Stimulated activated CD4-positive, alpha-beta T cell treated with anti-CD3 and anti-CD28 coated beads, Interleukin-4, amount 100 ng/mL, for 1 hour (primary cell): Measurements from ENCODE around the gene RSPO4.

Source experiments
- DNase-seq: peaks from one replicate; pipeline ENCODE4 v3.0.0-alpha.2; 2020

RSPO4 gene

DNA sequence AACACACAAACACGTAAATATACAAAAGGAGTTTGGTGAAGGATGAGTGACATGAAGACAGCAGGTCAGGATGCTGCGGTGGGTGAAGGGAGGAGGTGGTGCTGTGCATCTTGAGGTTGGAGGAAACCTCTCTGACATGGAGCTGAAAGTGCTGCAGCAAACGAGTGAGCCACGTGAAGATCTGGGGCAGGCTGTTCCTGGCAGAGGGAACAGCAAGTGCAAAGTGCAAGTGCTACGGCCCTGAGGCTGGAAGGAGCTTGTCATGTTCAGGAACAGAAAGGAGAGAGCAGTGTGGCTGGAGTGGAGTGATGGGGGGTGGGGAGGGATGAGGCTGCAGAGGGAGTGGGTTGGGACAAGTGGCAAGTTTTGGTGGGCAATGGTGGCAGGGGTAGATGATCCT is 61.2 kb downstream of the RSPO4 start:
- DNase-seq, result no peak

DNA sequence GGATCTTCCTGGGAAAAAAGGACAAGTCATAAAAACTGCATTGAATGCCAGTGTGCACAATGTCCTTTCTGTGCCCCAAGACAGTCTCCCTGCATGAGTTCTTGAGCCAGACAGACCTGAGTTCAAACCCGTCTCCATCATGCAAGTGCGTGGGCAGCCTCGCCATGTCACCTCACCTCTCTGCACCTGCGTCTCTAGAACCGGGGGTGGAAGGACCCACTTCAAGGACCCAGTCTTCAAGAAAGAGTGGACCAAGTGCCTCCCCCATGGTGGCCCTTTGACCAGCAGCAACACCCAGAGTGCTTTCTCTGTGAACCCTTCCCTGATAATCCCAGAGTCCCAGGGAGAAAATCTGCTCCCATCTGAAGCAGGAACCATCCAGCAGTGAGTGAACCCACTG is 62.5 kb downstream of the RSPO4 start:
- DNase-seq, result no peak

DNA sequence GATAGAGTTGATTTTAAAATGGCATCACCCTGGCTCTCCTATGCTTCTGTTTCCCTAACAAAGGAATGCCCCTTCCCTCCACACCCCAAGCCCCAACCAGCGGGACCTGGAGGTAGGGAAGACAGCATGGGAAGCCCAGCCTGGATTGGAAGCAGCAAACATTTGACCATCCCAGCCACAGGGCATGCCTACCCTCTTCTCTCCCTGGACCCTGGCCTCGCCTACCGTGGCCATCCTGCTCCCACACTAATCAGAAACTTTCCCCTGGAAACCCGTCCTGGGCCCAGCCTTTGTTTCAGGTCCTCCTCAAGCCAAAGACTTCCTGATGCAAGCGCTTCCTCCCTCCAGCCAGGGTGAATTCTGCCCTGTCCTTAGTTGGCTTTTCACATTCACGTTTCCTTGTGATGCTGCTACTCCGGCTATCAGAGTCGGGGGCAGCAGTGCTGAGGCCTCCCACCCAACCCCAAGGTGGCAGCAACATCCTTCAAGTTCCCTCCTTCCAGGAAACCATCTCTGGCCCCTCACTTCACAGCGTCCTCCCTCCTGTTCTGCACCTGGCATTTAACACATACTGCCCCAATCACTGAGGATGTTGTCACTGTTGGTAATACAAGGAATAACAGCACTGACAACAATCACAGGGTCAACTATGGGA is 67.8 kb downstream of the RSPO4 start:
- no peak for DNase-seq

DNA sequence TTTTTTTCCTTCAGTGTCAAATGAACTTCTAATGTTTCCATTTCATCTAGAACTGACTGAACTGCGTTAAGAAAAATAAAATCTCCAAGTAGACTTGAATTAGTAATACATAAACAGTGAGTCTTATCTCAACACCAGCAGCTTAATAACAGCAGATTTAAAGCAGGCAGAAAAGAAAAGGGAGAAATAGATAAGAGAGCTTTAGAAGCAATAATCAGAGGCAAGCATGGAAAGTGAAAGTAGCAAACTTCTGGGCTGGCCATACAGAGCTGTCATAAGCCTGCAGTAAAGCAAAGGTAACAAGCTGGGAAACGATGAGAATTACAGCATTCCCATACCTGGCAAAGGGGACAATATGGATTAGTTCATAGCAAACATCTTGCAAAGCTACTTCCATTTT is 69.1 kb downstream of the RSPO4 start:
- DNase-seq, result no peak

DNA sequence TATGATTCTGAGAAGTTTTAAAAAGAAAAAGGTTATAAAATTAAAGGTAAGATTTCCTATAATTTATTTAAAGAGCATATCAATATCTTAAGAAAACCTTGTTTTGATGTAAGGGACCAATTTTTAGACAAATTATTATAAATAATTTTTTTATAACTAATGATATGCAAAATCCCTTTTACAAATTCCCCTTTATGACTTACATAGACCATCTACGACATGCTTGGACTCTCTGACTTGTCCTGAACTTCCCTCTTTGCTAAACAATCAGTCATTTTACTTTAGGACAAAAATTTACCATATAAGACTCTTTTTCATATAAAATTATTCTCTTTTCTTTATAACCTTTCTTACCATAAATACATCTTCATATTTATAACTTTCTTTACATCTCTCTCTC is 70.7 kb downstream of the RSPO4 start:
- DNase-seq, result no peak

DNA sequence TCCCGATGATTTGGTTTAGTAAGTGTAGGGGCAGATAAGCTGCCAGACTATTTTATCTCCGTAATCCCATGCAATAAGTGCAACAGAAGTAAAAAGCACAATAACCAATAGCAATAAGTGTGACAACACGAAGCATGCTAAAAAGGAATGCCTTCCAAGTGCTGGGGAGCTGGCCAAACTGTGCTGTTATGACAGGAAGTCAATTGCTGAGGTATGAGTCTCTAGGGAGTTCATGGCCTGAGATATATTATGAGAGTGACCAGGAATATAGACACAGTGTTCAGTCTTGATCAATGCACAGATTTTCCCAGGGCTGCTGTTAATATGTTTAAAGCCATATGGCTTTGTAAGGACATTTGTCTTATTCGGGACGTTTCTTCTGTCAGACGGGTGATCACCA is 75.4 kb downstream of the RSPO4 start:
- DNase-seq, result no peak

DNA sequence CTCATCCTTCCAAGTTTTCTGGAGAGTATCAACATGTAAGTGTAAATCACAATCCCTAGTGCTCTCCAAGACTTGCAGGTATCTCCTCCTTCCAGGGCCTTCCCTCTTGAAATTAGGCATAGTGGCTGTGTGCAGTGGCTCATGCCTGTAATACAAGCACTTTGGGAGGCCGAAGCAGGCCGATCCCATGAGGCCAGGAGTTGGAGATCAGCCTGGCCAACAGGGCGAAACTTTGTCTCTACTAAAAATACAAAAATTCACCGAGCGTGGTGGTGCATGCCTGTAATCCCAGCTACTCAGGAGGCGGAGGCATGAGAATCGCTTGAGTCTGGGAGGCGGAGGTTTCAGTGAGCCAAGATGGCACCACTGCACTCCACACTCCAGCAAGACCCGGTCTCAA is 76.6 kb downstream of the RSPO4 start:
- no peak for DNase-seq

DNA sequence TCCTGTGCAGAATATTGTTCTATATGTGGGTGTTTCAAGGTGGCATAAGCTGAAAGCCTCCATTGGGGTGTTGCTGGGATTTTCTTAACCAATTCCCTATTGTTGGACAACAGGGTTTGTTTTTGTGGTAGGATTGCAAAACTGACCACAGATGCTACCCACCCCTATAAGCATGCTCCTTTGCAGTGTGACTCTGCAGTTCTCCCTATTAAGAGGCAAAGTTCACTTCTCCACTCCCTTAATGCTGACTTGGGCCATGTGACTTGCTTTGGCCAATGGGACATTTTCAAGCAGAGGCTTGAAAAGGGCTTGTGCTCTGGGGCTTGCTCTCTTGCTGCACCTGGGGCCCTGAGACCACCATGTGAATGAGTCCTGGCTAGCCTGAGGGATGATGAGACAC is 77.5 kb downstream of the RSPO4 start:
- no peak for DNase-seq

DNA sequence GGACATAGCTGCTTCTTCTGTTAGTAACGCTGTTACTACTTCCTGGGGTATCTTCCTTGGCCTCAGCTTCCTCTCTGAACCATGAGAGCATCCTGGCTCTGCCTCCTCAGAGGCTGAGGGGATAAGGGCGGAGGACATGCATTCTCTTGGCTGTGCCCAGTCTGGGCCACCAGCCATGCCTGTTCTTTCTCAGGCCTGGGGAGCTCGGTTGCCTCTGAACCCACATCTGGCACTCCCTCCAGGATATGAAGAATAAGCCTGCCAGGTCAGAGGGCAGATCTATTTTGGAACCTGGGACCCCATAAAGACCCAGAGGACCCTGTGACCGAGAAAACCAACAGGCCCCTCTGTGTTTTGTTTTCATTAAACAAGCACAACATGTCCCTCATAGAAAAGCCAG is 79.3 kb downstream of the RSPO4 start:
- no peak for DNase-seq

DNA sequence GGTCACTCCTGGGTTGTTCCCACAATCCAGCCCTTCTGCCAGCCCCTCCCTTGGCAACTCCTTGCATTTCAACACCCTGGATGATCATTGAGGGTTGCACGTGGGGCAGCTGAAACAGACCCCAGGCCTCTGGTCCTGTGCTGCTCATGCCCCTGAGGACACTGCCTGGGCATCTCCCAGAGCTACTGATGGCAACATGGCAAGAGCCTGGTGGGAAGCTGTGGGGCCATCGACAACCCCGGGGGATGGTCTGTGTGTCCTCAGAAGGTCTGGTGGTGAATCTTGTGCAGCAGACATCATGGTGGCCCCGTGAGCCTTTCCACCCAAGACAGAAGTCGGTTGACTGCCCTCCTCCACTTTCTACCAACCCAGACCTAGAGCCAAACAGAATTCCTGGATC is 81.0 kb downstream of the RSPO4 start:
- DNase-seq, result no peak

DNA sequence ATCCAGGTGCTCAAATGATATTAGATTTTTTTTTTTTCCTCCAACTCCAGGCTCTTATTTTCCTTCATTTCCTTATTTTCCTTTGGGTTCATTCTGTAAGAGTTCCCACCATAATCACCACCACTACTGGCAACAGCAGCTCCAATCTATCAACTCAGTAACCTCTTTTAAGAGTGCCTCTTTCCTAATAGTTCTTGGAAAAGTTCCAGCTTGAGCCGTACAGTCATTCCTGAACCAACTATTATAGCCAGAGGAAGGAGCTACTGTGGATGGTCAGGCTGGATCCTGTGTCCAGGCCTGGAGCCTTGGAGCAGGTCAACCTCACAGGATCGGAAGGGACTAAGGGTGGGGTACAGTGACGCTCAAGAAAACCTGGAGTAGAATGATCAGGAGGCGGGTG is 81.8 kb downstream of the RSPO4 start:
- no peak for DNase-seq

DNA sequence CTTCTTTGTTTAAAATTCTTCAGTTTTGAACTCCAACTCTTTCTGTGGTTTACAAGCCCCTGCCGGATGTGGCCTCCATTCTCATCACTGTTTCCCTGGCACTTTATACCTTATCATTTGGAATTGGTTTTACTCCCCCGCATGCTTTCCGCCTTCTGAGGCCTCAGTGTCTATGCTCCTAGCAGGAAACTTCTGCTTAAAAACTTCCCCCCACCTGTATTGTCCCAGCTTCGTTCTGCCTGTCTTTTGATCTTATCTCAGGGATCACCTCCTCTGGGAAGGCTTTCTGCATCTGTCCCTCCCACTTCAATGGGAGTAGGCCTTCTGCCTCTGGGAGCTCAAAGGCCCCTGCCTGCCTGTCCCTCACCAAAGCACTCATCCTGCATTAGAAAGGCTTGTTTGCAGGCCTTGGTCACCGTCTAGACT is 82.6 kb downstream of the RSPO4 start:
- DNase-seq, result no peak

DNA sequence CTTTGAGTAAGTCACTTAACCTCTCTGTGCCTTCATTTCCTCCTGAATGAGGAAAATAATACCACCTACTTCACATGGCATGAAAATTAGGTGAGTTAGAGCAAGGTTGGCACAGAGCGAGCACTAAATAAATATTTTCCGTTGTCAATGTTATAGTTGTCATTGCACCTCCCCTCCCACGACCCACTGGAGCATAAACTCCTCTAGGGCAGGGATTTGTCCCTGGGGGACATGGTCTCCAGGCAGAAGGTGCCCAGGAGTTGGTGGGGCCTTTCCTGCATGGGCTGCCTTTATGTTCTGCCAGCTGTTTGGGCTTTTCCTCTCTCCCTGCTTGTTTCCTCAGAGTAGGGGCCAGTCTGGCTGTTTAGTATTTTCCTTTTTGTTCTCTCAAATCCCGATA is 84.7 kb downstream of the RSPO4 start:
- DNase-seq, result no peak

DNA sequence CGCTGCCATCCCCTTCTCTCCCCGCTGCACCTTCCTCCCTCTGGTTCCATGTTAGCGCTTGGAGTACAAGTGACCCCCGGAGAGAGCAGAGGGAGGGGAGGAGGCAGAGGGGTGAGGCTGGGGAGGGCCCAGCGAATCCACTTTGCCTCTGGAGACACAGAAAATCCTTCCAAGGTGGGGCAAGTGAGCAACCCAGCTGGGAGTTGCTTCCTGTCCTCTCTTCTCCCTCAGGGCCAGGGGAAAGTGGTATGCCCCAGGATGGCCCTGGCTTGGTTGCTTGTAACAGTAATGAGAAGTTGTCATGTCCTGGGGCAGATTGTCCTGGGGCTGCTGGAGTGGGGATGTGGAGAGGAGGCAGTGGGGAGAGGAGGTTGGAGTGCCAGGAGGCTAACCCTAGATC is 85.3 kb downstream of the RSPO4 start:
- no peak for DNase-seq

DNA sequence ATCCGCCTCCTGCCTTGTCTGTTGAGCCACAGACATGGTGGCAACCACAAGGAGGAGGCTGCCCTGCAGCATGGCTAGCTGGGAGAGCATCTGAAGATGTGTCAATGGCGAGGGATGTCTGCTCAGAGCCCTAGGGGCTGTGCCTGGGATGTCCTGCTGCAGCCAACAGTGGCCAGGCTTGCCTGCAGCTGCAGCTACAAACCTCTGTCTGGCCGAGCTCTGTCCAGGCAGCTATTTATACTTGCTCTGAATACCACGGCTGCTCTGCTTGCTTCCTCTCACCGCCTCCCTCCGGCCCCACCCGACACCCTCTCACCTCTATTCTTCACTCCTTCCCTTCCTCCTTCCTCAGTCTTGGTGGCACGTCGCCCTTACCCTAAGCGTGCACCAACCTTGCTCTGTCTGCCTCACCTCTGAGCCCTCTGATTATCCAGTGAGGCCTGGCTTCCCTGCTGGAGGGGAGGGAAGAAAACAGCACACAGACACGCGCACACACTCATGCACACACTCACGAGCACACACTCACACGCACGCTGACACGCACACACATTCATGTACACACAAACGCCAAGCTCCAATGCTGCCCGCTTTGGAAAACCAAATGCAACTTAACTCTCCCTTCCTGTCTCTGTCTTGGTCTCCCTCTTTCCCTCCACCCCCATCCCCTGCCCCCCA is 85.8 kb downstream of the RSPO4 start, which contains the start of gene ANGPT4:
TSS of gene ANGPT4 (minus strand) at position 210 of the 675 bp plus-strand sequence. CDS start at position 90, 120 bp downstream.
- DNase-seq, result no peak

DNA sequence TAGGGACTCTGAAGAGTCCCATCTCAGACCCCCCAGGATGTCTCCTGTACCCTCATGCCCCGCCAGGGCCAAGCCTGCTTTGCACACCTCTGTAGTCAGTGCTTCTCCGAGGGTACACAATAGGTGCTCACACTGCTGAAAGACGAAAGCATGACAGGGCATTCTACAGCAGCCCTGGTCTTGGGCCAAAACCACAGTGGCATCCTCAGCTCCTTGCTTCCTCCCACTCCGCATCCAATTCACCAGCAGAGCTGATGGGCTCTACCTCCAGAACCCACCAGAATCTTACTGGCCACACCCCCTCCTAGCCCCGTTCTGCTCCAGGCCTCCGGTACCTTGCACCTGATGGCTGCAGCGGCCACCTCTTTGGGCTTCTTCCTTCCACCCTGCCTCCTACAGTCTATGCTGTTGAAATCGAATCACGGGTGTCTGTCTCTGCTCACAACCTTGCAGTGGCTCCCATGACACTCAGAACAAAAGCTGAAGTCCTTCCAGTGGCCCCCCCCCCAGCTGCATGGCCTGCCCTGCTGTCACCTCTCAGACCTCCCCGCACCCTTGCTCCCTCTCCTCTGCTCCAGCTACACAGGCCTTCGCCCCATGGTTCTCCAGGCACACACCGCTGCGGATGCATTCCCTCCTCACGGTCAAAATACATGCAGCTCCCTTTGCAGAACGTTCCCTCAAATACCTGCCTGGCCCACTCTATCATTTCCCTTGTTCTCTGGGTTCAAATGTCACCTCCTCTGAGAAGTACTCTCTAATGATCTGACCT is 87.2 kb downstream of the RSPO4 start:
- DNase-seq, result no peak

DNA sequence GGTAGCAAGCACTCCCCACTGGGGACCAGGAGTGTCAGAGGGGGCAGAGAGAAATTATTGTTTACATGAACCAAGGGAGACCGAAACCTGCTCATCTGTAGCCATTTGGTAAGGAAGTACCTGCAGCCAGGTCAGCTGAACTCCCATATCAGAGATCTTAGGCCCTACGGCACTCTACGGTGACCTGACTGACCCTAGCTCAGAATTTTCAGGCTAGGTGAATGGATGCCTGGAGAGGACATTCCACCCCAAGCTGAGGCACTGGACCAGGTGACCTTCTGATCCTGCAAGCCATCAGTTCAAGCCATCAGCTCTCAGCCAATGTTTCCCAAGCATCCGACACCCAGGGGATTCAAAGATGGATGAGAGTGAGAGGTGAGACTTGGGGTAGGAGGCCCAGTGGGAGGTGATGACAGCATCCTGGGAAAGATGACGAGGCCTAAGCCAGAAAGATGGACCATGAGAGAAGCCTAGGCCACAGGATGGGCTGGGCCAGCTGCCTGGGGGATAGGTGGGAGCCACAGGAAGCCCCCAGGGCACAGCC is 88.7 kb downstream of the RSPO4 start:
- DNase-seq, result no peak

DNA sequence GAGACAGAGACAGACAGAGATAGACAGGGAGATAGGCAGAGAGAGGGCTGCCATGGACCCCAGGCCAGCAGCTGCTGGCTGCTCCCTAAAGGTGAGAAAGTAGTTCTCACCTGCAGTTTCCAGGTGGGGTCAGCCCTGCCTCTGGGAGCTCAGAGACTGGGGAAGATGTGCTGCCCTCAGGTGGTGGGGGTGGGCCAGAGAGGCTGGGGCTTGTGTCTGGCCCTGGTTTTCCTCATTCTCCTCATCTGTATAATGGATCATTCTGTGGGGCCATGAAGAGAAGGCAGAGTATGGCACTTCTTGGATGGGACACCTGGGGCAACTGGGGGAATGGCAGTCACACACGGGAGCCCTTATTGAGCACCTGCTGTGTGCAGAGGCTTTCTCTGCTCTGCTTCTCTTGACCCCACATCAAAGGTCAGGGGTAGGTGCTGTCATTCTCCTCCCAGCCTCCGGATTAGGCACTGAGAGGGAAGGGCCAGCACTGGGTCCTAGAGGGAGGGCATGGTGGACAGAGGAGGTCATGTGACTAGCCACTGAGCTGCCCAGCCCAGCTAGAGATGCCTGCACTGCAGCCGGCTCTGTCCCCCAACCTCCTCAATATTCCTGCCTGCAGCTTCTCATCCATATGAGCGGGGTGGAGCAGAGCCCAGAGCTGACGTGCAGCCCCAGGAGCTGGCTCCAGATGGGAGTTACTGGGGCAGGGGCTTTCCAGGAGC is 90.1 kb downstream of the RSPO4 start:
- no peak for DNase-seq

DNA sequence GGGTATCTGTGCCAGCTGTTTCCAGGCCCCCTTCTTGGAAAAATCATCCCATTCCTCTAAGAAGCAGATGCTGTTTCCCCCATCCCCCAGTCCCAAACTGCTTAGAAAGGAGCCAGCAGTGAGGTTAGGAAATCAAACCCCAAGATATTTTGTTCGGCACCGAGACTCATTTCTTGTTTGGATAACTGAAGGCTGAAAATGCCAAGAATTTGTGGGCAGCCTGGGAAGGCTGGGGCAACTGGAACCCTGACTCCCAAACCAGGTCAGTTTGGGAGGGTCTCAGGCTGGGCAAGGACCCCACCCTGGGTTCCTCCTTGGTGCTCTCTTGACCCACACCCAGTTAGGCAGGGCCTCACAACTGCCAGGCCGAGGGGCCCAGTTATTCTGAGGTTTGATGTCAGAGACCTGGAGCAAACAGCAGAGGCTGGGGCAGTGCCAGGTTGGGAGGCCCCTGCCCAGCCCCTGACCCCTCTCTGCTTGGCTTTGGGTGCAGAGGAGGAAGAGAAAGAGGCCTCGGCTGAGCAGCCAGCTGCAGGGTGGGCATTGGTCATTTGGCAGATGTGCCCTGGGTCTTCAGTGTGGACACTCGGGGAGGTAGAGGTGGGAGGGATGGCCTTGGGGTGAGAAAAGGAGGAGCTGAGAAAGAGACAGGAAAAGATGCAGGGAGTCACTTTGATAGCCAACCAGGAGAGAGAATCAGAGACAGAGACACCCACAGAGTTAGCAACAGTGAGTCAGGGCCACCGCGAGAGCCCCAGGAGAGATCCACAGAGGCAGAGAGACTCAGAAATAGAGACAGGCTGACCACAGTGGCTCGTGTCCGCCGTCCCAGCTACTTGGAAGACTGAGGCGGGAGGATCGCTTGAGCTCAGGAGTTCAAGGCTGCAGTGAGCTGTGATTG is 91.0 kb downstream of the RSPO4 start:
- DNase-seq, result no peak

DNA sequence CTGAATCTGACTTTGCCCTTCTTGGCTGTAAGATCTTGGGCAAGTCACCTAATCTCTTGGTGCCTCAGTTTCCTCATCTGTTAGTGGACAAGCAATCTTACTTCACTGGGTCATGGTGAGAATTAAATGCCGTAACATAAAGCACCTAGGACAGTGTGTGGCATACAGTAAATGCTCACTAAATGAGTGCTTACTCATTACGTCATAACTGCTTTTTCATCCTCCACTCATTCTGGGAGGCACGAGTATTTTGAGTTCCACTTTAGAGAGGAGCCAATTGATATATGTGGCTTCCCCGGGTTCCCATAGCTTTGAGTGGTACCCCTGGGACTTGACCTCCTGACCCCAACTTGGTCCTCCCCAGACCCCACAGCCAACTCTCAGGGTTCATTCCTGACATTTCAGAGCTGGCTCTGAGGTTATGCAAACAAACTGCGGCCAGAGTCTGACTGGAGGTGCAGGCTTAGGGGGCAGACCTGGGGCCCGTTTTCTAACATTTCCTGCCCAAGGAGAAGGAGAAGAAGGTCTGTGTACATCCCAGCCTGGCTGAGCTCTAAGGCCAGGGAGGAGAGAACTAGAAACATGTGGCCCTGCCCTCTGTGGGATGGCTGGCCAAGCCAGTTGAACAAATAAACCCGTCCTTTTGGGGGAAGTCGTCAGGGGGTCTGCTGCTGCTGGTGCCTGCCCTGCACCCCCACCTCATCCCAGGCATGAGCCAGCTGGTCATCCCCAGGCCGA is 91.8 kb downstream of the RSPO4 start:
- DNase-seq, result no peak

DNA sequence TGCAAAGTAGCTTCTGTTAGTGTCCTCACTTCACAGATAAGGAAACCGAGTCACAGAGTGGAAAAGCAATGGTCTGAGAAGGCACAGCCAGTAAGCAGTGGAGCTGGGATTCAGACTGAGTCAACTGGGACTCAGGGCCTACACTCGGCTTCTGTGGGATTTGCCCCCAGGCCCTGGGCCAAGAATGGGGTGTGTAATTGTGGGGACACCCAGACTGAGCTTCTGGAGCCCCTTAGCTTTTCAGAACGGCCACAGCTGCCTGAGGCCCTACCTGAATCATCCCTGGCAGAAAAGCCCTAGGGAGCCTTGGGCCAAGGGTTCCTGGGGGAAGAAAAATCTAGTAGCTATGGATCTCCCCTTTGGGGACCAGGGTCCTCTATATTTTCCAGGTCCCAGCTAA is 92.5 kb downstream of the RSPO4 start:
- no peak for DNase-seq
